Neural progenitor cell (in vitro differentiated cells): Measurements from ENCODE around the gene TMEM139. TPM values are rescaled to one million over a fixed set of nuclear protein-coding genes. Genes with fewer than 3 reads are reported as not detected.

ENCODE experiments used
- DNase-seq: peaks from one replicate; pipeline ENCODE4 v3.0.0-alpha.2; 2016; ENCODE audit warnings: low spot score
- H2AFZ ChIP-seq: fragments of 200-600 bp; sonication (generic); replicated peaks from 2 replicates; pipeline ENCODE4 v1.6.1; 2016; ENCODE audit warnings: antibody characterized with exemption
- H3F3A ChIP-seq: fragments of 200-600 bp; sonication (generic); 2 replicates; pipeline ENCODE4 v1.6.1; 2016; ENCODE audit warnings: antibody characterized with exemption, low read depth
- H3K27ac ChIP-seq: fragments of 200-600 bp; sonication (generic); 2 replicates; pipeline ENCODE4 v1.5.1; 2016; ENCODE audit warnings: mild to moderate bottlenecking
- H3K27me3 ChIP-seq: fragments of 200-600 bp; sonication (generic); 2 replicates; pipeline ENCODE4 v1.6.1; 2016; ENCODE audit warnings: mild to moderate bottlenecking, moderate library complexity
- H3K36me3 ChIP-seq: fragments of 200-600 bp; sonication (generic); 2 replicates; pipeline ENCODE4 v1.5.1; 2016
- H3K4me1 ChIP-seq: fragments of 200-600 bp; sonication (generic); 2 replicates; pipeline ENCODE4 v1.6.1; 2016; ENCODE audit warnings: mixed run types
- H3K4me2 ChIP-seq: fragments of 200-600 bp; sonication (generic); 2 replicates; pipeline ENCODE4 v1.6.1; 2016
- H3K4me3 ChIP-seq: fragments of 200-600 bp; sonication (generic); 2 replicates; pipeline ENCODE4 v1.5.1; 2016
- H3K79me2 ChIP-seq: fragments of 200-600 bp; sonication (generic); 2 replicates; pipeline ENCODE4 v1.6.1; 2016; ENCODE audit warnings: low read depth
- H3K9ac ChIP-seq: fragments of 200-600 bp; sonication (generic); 2 replicates; pipeline ENCODE4 v1.6.1; 2016
- H3K9me3 ChIP-seq: fragments of 200-600 bp; sonication (generic); 2 replicates; pipeline ENCODE4 v1.5.1; 2016; ENCODE audit warnings: low read depth
- H4K20me1 ChIP-seq: fragments of 200-600 bp; sonication (generic); 2 replicates; pipeline ENCODE4 v1.6.1; 2016; ENCODE audit warnings: low read depth
- H3K27ac Mint-ChIP-seq: 3 replicates; pipeline ENCODE4 v1.8.0; 2021; ENCODE audit warnings: mixed read lengths
- H3K27me3 Mint-ChIP-seq: 2 replicates; pipeline ENCODE4 v1.8.0; 2022; ENCODE audit warnings: low read depth, mild to moderate bottlenecking, inconsistent platforms, moderate library complexity, mixed read lengths; ENCODE audit not compliant: insufficient read depth
- H3K36me3 Mint-ChIP-seq: 3 replicates; pipeline ENCODE4 v1.8.0; 2021; ENCODE audit warnings: mixed read lengths
- H3K4me1 Mint-ChIP-seq: 3 replicates; pipeline ENCODE4 v1.8.0; 2021; ENCODE audit warnings: mixed read lengths
- H3K4me3 Mint-ChIP-seq: 3 replicates; pipeline ENCODE4 v1.8.0; 2021; ENCODE audit warnings: mild to moderate bottlenecking, moderate library complexity, mixed read lengths
- H3K9me3 Mint-ChIP-seq: 3 replicates; pipeline ENCODE4 v1.8.0; 2020; ENCODE audit warnings: mixed read lengths
- CTCF ChIP-seq: fragments of 200-600 bp; sonication (generic); IDR thresholded peaks from 2 replicates; pipeline ENCODE4 v1.5.1; 2017; ENCODE audit warnings: antibody characterized with exemption, mild to moderate bottlenecking
- EZH2 ChIP-seq: fragments of 200-600 bp; sonication (generic); IDR thresholded peaks from 2 replicates; pipeline ENCODE4 v1.6.1; 2017; ENCODE audit warnings: antibody characterized with exemption, mild to moderate bottlenecking, moderate library complexity
- EZH2phosphoT487 ChIP-seq: fragments of 200-600 bp; sonication (generic); IDR thresholded peaks from 2 replicates; pipeline ENCODE4 v1.6.1; 2017; ENCODE audit warnings: antibody characterized with exemption
- total RNA-seq: library from RNA; depleted of rRNA; stranded (reverse); fragments of >200 nt; gene quantifications from 2 replicates; pipeline ENCODE4 v1.2.3, GENCODE V29; 2015; ENCODE audit warnings: low replicate concordance

The TMEM139 gene
- total RNA-seq, 1 donor from 2014 or later, result 0.94 TPM

GRCh38 chr7:143240291-143241168 lies 44.2 kb upstream of the TMEM139 start:
- H3K79me2 ChIP-seq, result no peaks in the 10 kb centered on the region
- peaks cover 28% of the 10 kb centered on the region for H3K27me3 ChIP-seq
- peak; percentile 78 for DNase-seq
- Mint-ChIP-seq H3K4me3 (no peak overlapping the region), H3K4me1 (peaks cover 16% of the 10 kb centered on the region), H3K27ac (no peak overlapping the region), H3K36me3 (no peaks in the 10 kb centered on the region), H3K27me3 (no peaks in the 10 kb centered on the region), H3K9me3 (peaks cover 11% of the 10 kb centered on the region)
- H3K36me3 ChIP-seq, result no peaks in the 10 kb centered on the region
- no peaks in the 10 kb centered on the region for H3F3A ChIP-seq
- no peak overlapping the region for H3K27ac ChIP-seq
- no peak overlapping the region for H2AFZ ChIP-seq
- no peaks in the 10 kb centered on the region for H4K20me1 ChIP-seq
- no peak overlapping the region for H3K4me3 ChIP-seq
- peaks cover 7% of the 10 kb centered on the region for H3K9me3 ChIP-seq
- TF ChIP-seq CTCF, result peak; percentile 95
- TF ChIP-seq EZH2phosphoT487, result no peak
- TF ChIP-seq EZH2, result no peak
- no peak overlapping the region for H3K4me2 ChIP-seq
- no peak overlapping the region for H3K9ac ChIP-seq
- no peaks in the 10 kb centered on the region for H3K4me1 ChIP-seq

GRCh38 chr7:143242306-143242705 lies 42.5 kb upstream of the TMEM139 start:
- H3F3A ChIP-seq, result no peaks in the 10 kb centered on the region
- no peak overlapping the region for H3K27ac ChIP-seq
- no peaks in the 10 kb centered on the region for H3K9me3 ChIP-seq
- no peak overlapping the region for H2AFZ ChIP-seq
- H3K4me2 ChIP-seq, result no peak overlapping the region
- TF ChIP-seq EZH2 (no peak), EZH2phosphoT487 (no peak), CTCF (no peak)
- no peak overlapping the region for H3K27ac Mint-ChIP-seq
- H3K9ac ChIP-seq, result no peak overlapping the region
- no peaks in the 10 kb centered on the region for H3K36me3 Mint-ChIP-seq
- DNase-seq, result no peak
- H3K4me3 ChIP-seq, result no peak overlapping the region
- no peaks in the 10 kb centered on the region for H3K79me2 ChIP-seq
- H3K4me3 Mint-ChIP-seq, result no peak overlapping the region
- H3K27me3 ChIP-seq, result peaks cover 35% of the 10 kb centered on the region
- H3K36me3 ChIP-seq, result no peaks in the 10 kb centered on the region
- peaks cover under 1% of the 10 kb centered on the region for H3K9me3 Mint-ChIP-seq
- no peaks in the 10 kb centered on the region for H3K27me3 Mint-ChIP-seq
- no peaks in the 10 kb centered on the region for H3K4me1 ChIP-seq
- no peaks in the 10 kb centered on the region for H4K20me1 ChIP-seq
- H3K4me1 Mint-ChIP-seq, result peaks cover 16% of the 10 kb centered on the region

- no peaks in the 10 kb centered on the region for H3K79me2 ChIP-seq
- no peaks in the 10 kb centered on the region for H4K20me1 ChIP-seq
- H3K9me3 Mint-ChIP-seq, result no peaks in the 10 kb centered on the region
- no peak overlapping the region for H3K4me3 ChIP-seq
- no peaks in the 10 kb centered on the region for H3K9me3 ChIP-seq
- peaks cover 16% of the 10 kb centered on the region for H3K4me1 Mint-ChIP-seq
- TF ChIP-seq CTCF (no peak), EZH2phosphoT487 (no peak)
- H3K36me3 Mint-ChIP-seq, result no peaks in the 10 kb centered on the region
- H2AFZ ChIP-seq, result no peak overlapping the region
- no peak overlapping the region for H3K27ac ChIP-seq
- no peak overlapping the region for H3K9ac ChIP-seq
- no peak for DNase-seq
- H3K4me3 Mint-ChIP-seq, result no peak overlapping the region
- no peaks in the 10 kb centered on the region for H3F3A ChIP-seq
- H3K36me3 ChIP-seq, result no peaks in the 10 kb centered on the region
- H3K4me1 ChIP-seq, result no peaks in the 10 kb centered on the region
- H3K27me3 ChIP-seq, result peaks cover 42% of the 10 kb centered on the region
- no peak overlapping the region for H3K27ac Mint-ChIP-seq
- H3K4me2 ChIP-seq, result no peak overlapping the region
- H3K27me3 Mint-ChIP-seq, result no peaks in the 10 kb centered on the region
Measured at GRCh38 chr7:143243111-143243510, 41.6 kb upstream of the TMEM139 start.
